ENCODE measurements around the gene GPR183. TPM values are rescaled to one million over a fixed set of nuclear protein-coding genes. Genes with fewer than 3 reads are reported as not detected.

The GPR183 gene
- total RNA-seq, 2 donors from 2014 or later = 19.6 to 24.5 TPM

DNA sequence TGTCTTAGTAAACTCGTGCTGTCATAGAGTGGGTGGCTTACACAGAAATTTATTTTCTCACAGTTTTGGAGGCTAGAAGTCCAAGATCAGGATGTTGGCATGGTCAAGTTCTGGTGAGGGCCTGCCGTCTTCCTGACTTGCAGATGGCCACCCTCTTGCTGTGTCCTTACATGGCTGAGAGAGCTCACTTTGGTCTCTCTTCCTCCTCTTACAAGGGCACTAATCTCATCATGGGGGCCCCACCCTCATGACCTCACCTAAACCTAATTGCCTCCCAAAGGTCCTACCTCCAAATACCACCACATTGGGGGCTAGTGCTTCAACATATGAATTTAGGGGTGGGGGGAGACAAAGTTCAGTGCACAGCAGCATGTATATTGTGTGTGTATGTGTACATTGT lies 34.7 kb downstream of the GPR183 start:
- no peaks in the 10 kb centered on the region for H3K4me1 ChIP-seq (ENCODE audit: control insufficient read depth in 1 of 2, low read depth in 2 of 2)
- DNase-seq (ENCODE audit: low spot score) (no peak), ATAC-seq (ENCODE audit: insufficient number of reproducible peaks, low FRiP score, low read depth) (no peak)
- no peak overlapping the region for H3K27ac ChIP-seq
- H3K27me3 ChIP-seq (replicated peaks; ENCODE audit: insufficient read depth) = no peaks in the 10 kb centered on the region
- H3K4me3 ChIP-seq = no peak overlapping the region
- no peaks in the 10 kb centered on the region for H3K9me3 ChIP-seq
- no peaks in the 10 kb centered on the region for H3K36me3 ChIP-seq
- TF ChIP-seq CTCF (IDR thresholded peaks at IDR 0.05) = no peak

DNA sequence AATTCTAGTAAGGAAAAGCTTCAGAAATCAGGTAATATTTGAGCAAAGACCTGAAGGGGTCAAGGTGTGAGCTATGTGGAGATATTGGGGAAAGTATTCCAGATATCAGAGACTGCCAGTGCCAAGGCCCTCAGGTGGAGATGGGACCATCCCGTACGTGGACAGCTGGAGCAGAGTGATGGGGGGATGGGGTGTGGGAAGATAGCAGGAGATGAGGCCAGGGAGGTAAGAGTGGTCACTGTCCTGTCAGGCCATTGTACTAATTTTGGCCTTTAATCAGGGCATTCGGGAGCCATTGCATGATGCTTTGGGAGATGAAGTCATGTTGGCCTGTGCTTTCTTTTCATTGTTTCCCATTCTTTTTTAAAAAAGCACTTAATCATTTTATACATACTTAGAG lies 36.0 kb downstream of the GPR183 start:
- Histone ChIP-seq H3K9me3 (no peaks in the 10 kb centered on the region), H3K4me1 (ENCODE audit: control insufficient read depth in 1 of 2, low read depth in 2 of 2) (no peaks in the 10 kb centered on the region), H3K4me3 (no peak overlapping the region), H3K27ac (no peak overlapping the region), H3K36me3 (no peaks in the 10 kb centered on the region), H3K27me3 (replicated peaks; ENCODE audit: insufficient read depth) (no peaks in the 10 kb centered on the region)
- DNase-seq (ENCODE audit: low spot score) = no peak
- no peak for ATAC-seq (ENCODE audit: insufficient number of reproducible peaks, low FRiP score, low read depth)
- TF ChIP-seq CTCF (IDR thresholded peaks at IDR 0.05) = no peak

DNA sequence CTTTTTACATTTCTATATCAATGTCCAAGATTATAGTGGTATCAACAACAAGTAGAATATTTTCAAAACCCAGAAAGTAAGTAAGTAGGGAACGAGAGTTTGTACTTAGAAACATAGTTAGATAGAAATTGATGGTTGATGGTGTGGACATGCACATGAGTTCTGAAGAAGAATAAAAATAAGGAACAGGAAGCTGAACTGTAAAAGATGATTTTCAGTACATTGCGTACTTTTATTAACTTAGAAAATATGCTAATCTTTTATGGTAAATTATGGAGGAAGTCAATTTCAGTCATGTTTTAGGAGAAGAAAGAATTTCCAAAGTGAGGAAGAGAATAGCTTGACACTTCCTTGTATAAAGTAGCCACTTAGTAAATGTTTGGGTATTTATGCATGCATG lies 36.7 kb downstream of the GPR183 start:
- Histone ChIP-seq H3K27me3 (replicated peaks; ENCODE audit: insufficient read depth) (no peaks in the 10 kb centered on the region), H3K4me1 (ENCODE audit: control insufficient read depth in 1 of 2, low read depth in 2 of 2) (no peaks in the 10 kb centered on the region), H3K4me3 (no peak overlapping the region), H3K27ac (no peak overlapping the region), H3K36me3 (no peaks in the 10 kb centered on the region), H3K9me3 (no peaks in the 10 kb centered on the region)
- ATAC-seq (ENCODE audit: insufficient number of reproducible peaks, low FRiP score, low read depth) (no peak), DNase-seq (ENCODE audit: low spot score) (no peak)
- TF ChIP-seq CTCF (IDR thresholded peaks at IDR 0.05) = no peak

- Histone ChIP-seq H3K4me1 (ENCODE audit: control insufficient read depth in 1 of 2, low read depth in 2 of 2) (no peaks in the 10 kb centered on the region), H3K27me3 (replicated peaks; ENCODE audit: insufficient read depth) (no peaks in the 10 kb centered on the region), H3K27ac (no peak overlapping the region), H3K36me3 (no peaks in the 10 kb centered on the region), H3K9me3 (no peaks in the 10 kb centered on the region), H3K4me3 (no peak overlapping the region)
- peak; percentile 65 for ATAC-seq (ENCODE audit: insufficient number of reproducible peaks, low FRiP score, low read depth)
- DNase-seq (ENCODE audit: low spot score) = no peak
- peak; percentile 47 for TF ChIP-seq CTCF (IDR thresholded peaks at IDR 0.05)
Measured at GRCh38 chr13:99269627-99270241, 37.5 kb downstream of the GPR183 start.

GRCh38 chr13:99268822-99269221 lies 38.4 kb downstream of the GPR183 start:
- H3K36me3 ChIP-seq = no peaks in the 10 kb centered on the region
- no peak overlapping the region for H3K4me3 ChIP-seq
- H3K4me1 ChIP-seq (ENCODE audit: control insufficient read depth in 1 of 2, low read depth in 2 of 2) = no peaks in the 10 kb centered on the region
- no peaks in the 10 kb centered on the region for H3K9me3 ChIP-seq
- TF ChIP-seq CTCF (IDR thresholded peaks at IDR 0.05) = no peak
- no peak for DNase-seq (ENCODE audit: low spot score)
- no peak for ATAC-seq (ENCODE audit: insufficient number of reproducible peaks, low FRiP score, low read depth)
- no peak overlapping the region for H3K27ac ChIP-seq
- no peaks in the 10 kb centered on the region for H3K27me3 ChIP-seq (replicated peaks; ENCODE audit: insufficient read depth)

Measured in thoracic aorta (tissue), 2 donors.